NB4 (cell line): ENCODE data around the gene CHTF18.

Experiments
- MYC ChIP-seq: IDR thresholded peaks from 2 replicates; pipeline ENCODE4 v1.6.1; 2011; ENCODE audit warnings: low read depth, low read length
- POLR2A ChIP-seq: IDR thresholded peaks from 2 replicates; pipeline ENCODE4 v1.6.1; 2011; ENCODE audit warnings: mild to moderate bottlenecking; ENCODE audit not compliant: insufficient read length; ENCODE audit errors: extremely low read depth
- TF ChIP-seq, protein P1 (sequence below): IDR thresholded peaks from one replicate; pipeline ENCODE4 v1.5.1; 2012; ENCODE audit warnings: low read depth, low read length
- TF ChIP-seq, protein P2 (sequence below): IDR thresholded peaks from 2 replicates; pipeline ENCODE4 v1.6.1; 2011; ENCODE audit warnings: low read depth, low read length

DNA sequence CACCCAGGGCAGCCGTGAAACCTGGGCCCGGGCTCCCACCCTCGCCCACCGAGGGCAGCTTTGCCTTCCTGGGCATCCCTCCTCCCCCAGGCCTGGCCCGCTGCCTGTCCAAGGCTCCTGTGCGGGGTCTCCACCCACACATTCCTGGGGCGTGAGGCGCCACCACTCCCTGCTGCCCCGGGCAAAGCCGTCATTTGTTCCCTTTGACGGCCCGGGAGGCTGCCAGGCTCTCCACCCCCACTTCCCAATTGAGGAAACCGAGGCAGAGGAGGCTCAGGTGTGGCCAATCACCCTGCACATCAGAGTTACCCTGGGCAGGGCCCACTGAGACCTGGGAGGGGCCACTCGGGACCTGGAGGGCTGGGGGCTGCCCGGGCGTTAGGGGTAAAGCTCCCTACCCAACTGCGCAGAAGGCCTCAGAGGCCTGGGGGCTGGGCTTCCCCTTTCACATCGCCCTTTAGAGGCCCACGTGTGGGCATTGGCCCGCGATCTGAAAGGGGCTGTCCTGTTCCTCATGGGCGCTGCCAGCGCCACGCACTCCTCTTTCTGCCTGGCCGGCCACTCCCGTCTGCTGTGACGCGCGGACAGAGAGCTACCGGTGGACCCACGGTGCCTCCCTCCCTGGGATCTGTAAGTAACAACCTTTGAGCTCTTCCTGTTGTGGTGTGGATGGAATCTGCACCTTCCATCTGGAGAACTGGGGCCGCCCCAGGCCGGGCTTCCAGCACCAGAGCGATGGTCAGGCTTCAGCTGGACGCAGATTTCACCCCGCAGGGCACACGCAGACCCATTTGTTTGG is 27.7 kb upstream of the CHTF18 start, which contains the start of gene MSLN:
- no peak for TF ChIP-seq POLR2A
- TF ChIP-seq, protein P1, sequence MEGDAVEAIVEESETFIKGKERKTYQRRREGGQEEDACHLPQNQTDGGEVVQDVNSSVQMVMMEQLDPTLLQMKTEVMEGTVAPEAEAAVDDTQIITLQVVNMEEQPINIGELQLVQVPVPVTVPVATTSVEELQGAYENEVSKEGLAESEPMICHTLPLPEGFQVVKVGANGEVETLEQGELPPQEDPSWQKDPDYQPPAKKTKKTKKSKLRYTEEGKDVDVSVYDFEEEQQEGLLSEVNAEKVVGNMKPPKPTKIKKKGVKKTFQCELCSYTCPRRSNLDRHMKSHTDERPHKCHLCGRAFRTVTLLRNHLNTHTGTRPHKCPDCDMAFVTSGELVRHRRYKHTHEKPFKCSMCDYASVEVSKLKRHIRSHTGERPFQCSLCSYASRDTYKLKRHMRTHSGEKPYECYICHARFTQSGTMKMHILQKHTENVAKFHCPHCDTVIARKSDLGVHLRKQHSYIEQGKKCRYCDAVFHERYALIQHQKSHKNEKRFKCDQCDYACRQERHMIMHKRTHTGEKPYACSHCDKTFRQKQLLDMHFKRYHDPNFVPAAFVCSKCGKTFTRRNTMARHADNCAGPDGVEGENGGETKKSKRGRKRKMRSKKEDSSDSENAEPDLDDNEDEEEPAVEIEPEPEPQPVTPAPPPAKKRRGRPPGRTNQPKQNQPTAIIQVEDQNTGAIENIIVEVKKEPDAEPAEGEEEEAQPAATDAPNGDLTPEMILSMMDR = no peak
- TF ChIP-seq, protein P2, sequence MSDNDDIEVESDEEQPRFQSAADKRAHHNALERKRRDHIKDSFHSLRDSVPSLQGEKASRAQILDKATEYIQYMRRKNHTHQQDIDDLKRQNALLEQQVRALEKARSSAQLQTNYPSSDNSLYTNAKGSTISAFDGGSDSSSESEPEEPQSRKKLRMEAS = no peak
- TF ChIP-seq MYC = no peak
